ENCODE measurements around the gene RARRES1.

Gene RARRES1

DNA sequence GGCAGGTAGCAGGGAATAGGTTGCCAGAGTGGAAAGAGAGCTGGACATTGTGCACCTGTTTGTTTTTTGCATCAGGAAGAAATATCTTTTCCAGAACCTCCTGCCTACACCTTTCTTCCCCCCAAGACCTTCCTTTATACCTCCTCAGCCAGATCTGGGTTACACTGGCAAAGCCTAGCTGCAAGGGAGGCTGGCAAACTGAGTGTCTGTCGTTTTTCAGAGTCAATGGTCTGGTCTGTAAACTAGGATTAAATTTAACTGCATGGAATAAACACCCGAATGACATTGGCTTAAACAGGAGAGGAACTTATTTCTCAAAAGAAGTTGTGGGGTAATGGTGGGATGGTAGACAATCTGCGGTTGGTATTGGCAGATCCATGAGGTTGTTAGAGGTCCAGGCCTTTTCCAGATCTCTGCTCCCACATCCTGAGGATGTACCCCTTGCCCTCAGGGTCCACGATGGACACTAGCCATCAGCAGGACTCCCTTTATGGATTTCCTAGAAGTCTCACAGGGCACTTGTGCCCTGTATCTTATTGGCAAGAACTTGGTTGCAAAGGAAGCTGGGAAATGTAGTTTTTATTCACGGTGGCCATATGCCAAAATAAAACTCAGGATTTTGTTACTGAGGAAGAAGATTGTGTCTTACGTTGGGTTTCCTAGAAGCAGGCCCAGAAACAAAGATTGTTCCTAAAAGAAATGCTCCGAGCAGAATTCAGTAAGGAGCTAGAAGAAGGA, 3.2 kb upstream of the RARRES1 start:
- no peak for DNase-seq (ENCODE audit: low read depth in 2 of 2)

DNA sequence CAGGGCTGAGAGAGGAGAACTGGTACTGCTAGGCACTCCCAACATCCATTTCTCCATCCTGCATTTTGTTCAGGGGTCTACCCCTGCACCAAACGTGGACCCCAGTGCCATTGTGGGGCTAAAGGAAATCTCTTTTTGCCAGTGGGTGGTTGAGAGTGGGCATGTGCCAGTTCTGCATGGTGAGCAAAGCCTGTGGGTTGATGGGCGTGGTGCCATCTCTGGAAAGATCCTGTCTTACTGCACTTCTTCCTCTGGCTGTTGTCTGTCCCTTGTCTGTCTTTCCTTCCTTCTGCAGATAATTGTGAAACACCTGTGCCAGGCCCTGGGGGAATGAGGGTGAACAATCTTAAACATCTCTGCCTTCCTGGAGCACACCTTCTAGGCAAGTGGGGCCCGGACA, 1.4 kb upstream of the RARRES1 start:
- DNase-seq (ENCODE audit: low read depth in 2 of 2) = no peak

DNA sequence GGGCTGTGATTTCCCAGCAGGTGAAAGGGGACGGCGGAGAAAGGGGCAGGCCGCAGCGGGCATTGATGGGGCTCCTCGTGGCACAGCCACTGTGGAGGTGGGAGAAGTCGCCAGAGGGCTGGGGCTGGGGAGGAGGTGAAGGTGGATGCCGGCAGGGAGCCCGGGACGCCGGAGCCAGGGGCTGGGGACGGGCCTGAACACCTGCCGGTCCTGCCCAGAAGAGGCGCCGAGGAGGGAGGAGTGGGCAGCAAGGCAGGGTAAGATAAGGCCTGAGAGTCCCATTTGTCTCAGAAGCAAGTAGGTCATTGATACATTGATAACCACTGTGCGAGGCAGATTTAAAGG, 571 bp upstream of the RARRES1 start:
- no peak for DNase-seq (ENCODE audit: low read depth in 2 of 2)

DNA sequence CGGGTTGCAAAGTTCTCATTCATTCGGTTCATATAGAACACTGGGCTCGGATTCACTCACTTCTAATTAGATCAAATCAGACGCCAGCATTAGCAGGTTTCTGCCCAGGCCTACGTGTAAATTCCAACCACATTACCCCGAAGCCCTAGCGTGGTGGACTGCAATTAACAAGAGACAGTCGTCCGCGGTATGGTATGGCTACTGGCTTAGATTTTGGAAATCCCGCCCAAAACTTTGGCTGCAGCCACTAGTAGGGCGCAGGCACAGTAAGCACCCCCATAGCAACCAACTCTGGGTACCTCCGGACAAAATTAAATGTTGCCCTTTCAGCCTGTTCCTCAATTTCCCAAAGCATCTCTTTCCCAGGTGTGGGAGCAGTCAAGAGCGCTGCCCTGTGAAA, 771 bp downstream of the RARRES1 start:
- DNase-seq (ENCODE audit: low read depth in 2 of 2) = no peak

DNA sequence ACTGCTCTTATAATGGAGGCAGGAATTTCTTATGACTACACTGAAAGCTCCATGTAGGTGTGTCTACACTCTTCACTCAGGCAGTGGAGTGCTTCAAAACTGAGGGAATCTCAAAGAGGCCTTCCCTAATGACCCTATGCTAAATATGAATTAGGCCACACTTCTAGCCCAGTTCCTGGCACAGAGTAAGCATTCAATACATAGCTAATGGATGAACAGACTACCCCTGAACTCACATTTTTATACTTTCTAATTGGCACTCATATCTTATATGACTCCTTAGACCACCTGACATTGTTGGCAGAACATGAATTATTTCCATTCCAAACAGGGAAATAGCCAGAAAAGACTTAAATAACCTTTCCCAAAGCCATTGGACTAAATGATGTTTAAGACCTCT, 3.4 kb downstream of the RARRES1 start:
- no peak for DNase-seq (ENCODE audit: low read depth in 2 of 2)

DNA sequence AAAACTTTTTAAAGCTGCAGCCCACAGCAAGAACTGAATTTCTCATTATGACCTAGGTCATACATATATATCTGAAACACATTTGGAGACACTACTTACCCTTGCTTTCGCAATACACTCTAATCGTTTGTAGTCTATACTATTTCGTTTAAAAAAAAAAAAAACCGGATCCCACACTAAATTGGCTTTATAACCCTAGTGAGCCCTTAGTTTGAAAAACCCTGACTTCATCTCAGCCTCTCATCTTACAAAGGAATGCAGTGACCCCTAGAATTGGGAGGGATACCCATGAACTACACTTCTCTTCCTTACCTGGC, 4.2 kb downstream of the RARRES1 start:
- DNase-seq (ENCODE audit: low read depth in 2 of 2) = no peak

DNA sequence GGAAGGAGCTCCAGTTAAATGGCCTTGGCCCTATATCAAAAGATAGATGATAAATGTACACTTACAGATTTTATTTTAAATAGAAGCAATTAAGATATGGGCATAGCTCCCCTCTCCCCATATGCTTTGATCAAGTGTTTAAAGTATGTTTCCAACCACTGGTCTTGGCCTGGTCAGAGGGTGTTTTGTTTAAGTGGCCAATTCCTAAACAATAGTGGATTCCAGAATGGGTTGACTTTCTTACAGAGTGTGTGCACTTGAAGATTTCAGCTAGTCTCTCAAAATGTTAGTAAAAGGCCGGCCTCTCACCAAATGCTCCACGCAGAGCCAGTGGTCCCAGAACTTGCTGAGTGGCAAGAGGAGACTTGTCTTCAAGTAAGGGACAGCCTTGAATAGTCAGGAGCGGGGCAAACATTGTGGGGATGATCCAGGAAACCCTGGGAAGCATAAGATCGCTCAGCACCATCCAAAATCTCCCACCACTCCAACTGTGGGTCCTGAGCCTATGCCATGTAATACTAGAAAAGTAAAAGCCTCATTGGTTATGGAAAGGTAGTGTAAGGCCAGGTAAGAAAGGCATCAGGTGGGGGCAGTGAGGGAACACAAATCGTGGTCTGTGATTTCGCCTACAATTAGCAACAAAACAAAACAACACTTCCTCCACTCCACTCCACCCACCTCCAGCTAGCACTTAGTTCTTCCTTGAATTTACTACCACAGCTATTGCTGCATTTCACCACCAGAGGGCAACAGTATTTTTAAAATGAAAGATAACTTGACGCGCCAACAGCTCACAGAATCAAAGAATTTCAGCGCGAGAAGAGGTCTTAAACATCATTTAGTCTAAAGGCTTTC, 4.8 kb downstream of the RARRES1 start:
- peak; percentile 1 to 8 for DNase-seq (ENCODE audit: low read depth in 2 of 2)

DNA sequence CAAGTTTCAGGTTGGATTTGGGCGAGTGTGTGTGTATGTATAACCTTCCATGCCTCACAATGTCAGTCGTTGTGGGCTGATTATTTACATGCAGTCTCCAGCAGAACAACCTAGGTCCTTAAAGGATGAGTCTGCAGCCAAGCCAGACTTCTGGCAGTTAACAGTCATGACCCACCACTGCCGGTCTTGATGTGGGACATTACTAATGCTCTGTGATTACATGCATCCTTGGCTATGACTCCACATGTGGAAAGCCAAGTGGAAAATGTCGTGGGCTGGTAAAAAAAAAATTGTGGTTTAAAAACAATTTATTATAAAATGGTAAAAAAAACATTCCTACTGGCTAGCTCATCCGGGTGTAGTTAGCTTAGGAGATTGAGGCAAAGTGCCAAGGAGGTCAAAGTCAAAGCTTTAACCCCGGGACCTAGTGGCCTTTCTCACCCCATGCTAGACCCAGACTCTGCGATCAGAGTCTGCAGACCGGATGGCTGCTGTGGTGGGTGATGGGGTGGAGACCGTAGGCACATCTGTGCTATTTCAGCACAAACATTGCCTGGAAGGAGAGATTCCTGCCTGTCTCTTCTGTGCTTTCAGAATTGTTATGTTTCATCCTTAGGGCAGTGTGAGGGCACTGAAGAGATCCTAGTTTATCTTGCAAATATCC, 6.8 kb downstream of the RARRES1 start:
- no peak for DNase-seq (ENCODE audit: low read depth in 2 of 2)

DNA sequence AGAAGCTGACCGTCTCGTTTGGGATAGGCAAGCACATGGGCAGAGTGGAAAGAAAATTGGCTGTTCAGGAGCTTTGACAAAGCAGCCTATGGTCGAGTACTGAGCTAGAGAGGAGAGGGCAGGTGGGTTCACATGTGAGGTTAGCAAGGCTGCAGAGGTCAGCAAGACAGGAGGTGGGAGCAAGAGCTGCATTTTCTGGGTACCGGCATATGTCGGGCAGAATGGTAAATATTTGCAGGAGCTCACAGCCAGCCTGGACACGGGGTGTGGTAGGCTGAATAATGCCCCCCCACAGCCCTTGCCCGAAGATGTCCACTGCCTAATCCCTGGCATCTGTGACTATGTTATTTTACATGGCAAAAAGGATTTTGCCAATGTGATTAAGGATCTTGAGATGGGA, 8.3 kb downstream of the RARRES1 start:
- no peak for DNase-seq (ENCODE audit: low read depth in 2 of 2)

DNA sequence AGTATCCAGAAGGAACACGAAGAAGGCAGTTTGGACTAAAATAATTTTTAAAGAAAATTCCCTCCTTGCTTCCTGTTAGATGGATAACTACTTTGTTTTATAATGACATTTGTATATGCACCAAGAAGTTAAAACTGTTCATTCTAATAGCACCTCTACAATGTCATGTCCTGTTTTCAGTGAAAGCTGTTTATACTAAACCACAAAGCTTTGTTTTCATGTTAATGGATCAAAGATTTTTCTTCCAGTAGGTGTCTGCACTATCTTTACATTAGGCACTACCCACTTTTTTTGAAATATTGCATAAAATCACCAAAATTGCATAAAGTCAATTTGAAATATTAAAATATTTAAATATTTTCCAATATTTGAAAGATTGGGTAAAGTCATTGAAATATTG, 10.1 kb downstream of the RARRES1 start:
- no peak for DNase-seq (ENCODE audit: low read depth in 2 of 2)

DNA sequence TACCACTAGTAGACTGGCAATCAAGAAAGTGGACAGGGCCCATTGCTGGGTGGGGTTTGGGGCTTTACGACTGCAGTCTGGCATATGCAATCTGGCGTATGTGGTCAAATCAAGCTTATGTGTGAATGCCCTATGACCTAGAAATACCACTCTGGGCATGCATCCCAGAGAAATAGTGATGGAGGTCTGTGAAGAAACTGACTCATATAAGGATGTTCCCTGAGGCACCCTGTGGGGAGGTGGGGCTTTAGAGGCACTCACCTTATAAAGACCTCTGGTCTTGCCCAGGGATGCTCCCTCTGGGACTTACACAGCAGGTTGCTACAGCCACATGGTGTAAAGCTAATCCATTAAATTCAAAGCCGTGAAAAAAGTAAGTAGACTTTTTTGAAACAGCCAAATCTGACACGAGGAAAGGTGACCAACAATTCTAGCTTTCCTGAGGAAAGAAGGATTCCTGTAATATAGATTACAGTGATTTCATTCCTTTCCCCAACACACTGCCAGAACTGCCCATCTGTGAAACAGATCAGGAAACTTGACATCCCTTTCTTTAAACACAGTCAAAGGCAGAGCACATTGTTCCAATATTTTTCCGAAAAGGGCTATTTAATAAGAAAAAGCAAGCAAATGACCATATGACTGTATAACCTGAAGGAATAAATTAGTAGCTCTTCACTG, 13.6 kb downstream of the RARRES1 start:
- DNase-seq (ENCODE audit: low read depth in 2 of 2) = no peak

DNA sequence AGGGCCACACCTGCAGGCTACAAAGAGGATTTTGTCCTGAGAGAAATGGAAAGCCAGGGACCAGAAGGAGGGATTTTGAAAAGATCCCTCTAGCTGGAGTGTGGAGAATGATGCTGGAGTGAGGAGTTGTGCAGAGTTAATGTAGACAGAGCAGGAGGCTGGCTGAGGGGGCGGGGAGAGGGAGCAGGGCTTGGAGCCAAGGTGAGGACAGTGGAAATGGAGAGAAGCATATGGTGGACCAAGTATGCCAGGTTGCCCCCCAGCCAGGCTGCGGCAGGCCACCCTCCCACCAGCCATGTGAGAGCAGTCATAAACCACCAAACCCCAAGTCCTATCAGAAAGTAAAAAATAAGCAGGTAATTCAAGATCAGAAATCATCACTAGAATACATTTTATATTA, 14.7 kb downstream of the RARRES1 start:
- DNase-seq (ENCODE audit: low read depth in 2 of 2) = no peak

DNA sequence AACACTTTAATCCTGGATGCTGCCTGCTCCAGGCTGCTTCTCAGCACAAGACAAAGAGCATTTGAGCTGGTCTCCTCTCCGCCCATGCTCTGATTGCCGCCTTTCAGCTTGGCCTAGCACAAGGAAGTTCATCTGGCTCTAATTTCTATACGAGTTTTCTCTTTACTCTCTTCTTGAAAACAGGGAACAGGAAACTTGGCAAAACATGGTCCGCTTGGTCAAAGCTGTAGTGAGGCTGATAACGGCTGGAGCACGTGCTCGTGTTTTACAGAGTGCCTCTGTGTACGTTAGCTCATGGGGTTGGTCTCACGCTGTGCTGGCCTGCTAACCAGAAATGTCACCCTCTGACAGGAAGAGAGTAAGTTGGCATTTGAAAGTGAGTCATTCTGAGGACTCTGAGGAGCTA, 19.2 kb downstream of the RARRES1 start:
- no peak for DNase-seq (ENCODE audit: low read depth in 2 of 2)

DNA sequence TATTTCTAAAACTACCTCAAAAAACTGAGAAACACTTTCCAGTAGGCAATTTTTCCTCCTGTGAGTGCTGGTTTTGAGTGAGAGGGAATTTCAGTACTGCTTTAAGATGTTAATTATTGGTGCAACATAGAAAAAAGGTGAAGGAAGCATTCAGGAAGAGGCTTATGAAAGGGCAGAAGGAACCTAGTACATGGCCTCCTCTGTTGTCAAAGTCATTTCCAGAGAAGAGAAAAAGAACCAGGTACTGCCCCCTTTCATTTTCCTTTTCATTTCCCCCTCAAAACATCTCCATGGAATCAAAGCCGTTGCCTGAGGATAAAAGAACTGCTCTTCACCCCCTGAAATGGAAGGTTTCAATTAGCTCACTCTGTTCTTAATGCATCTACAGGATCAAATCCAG, 19.8 kb downstream of the RARRES1 start:
- DNase-seq (ENCODE audit: low read depth in 2 of 2) = no peak

DNA sequence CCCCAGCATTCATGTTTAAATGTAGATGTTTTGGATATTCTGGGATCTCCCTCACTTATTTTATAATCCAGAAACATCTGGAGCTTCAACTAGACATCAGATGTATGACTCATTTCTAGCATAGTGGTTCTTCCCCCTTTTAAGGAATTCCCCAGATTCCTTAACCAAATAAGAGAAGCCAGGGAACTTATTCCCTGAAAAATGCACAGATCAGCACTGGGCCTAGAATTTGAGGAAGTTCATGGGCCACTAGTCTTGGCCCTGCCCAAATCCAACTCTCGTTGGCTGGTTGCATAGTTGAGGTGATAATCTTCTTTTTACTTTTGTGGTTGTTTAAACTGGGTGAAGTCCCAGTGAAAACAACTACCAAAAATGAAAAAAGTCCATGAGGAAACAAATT, 20.4 kb downstream of the RARRES1 start:
- DNase-seq (ENCODE audit: low read depth in 2 of 2) = no peak

DNA sequence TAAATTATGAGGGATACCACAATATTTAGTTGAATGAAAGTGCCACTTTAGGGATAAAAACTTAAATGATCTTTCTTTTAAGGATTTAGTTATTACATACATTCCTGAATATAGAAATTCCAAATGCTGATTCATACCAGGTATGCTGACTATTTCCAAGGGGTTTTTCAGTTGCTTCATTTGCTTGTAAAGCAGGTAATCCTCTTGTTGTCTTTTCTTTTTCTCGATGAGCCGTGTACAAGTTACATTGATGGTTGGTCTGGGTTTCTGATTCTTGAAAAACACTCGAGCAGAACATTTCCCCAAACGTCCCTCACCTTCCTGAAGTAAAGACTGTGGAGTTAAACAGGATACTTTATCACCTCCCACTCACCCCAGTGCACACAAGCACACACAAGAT, 21.7 kb downstream of the RARRES1 start:
- DNase-seq (ENCODE audit: low read depth in 2 of 2) = no peak

DNA sequence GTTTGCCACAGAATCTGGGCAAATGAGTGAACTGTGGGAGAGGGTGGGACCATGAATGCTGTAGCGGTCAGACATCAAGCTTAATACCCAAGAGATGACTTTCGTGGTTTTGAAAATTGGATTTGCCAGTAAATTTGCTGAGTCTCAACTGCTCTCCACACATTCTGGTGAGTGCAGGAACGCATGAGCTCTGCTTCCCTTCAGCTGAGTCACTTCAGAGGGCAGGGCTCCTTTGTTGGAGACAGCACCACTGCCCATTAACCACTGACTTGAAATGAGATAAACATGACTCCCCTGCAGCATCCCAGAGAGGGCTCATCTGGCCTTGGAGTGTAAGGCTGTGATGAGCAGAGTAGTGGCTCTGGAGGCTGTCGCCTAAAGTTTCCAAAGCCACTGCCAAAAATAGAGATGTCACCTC, 22.6 kb downstream of the RARRES1 start:
- DNase-seq (ENCODE audit: low read depth in 2 of 2) = no peak

DNA sequence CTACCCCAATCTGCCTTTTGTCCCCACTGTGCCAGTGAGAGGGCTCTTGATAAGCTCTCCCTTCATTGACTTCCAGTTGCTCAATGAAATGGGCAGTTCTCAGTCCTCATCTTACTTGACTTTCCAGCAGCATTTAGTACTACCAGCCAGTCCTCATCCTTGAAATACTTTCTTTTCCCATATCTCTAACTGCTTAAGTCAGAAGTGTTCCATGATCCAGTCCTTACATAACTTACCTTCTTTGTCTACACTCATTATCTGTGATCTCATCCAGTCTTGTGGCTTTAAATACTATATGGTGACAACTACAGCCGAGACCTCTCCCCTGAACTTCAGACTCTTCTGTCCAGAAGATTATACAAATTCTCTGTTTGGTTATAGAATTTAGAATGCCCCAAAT, 28.7 kb downstream of the RARRES1 start:
- DNase-seq (ENCODE audit: low read depth in 2 of 2) = no peak

DNA sequence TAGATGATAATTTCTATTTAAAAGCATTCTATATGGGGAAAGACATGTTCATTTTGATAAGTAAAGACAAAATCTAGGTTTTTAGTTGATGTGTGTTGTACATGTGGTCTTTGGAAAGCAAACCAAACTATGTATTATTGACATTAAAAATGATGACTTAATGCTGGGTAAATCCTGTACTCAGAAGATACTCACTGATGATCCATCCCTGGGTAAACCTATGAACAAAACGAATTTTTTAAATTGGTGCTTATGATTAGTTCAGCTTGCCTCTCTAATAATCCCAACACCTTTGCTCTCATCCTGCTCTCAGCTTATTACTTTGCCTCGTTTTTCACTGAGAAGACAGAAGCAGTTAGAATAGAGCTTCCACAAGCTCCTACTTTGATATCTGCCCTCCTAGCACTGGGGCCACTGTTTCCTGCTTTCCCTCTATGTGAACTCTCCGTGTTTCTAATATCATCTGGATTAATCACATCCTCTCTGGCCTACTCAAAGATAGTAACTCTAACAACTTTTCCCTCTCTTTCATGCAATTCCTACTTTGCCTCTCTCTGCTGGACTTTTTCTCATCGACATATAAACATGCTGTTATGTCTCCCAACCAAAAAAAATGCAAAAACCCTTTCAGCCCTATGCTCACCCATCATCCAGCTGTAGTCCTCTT, 29.3 kb downstream of the RARRES1 start:
- no peak for DNase-seq (ENCODE audit: low read depth in 2 of 2)

DNA sequence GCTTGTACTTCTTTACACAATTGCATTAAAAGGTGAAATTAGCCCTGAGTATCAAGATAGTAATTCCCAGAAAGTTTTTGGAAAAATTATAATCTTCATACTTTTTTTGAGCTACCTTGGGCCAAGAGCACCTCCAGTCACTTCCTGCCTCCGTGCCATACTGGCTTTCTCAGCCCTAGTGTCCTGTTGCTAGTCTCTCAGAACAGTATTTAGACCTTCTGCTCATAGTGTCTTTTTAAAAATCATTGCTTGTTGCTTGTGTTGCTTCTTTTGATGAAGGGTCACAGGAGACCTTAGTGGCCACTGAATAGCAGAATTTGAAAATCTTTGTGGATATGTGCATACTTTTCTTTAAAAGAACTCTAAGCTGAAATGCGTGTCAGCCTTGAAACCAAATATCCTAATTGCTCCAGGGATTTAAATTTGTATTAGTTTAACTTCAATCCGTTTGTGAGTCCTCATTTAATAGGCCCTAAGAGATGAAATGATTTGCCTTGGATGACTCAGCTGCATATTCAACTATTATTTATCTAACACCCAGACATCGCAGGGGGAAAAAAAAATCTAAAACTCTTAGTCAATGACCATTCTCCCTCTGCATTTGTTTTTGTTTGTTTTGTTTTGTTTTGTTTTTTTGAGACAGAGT, 30.7 kb downstream of the RARRES1 start:
- no peak for DNase-seq (ENCODE audit: low read depth in 2 of 2)

DNA sequence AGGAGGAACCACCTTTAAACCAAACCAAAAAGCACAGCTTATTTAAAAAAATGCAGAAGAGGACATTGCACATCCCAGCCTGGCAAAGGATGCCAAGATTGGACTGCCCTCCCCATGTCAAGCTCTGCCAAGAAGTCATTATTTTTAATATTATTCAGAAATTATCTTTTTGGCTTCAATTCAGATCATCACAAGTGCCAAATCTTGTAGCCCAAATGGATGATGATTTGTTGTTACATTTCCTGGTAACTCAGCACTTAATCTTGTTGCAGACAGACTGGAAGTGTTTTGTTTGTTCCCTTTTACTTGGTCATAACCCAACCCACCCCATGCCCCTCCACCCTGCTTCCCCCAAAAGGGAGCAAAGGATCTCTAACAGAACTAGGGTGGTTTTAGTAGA, 31.7 kb downstream of the RARRES1 start:
- no peak for DNase-seq (ENCODE audit: low read depth in 2 of 2)

Measured in stimulated activated CD8-positive, alpha-beta memory T cell treated with anti-CD3 and anti-CD28 coated beads, Interleukin-7, amount 100 ng/mL, for 1 hour (primary cell).